ENCODE results near the gene ZNF487.
A peak's percentile ranks its signal among the peaks of the same experiment; 100 is the strongest.

ZNF487 gene

GRCh38 chr10:43396061-43396927, 40.6 kb upstream of the ZNF487 start:
- no peaks in the 10 kb centered on the region for H3K27me3 ChIP-seq (ENCODE audit: insufficient read depth, low read length, poor library complexity)
- H3K27ac ChIP-seq (ENCODE audit: low read length): peak overlapping the region; percentile 99
- no peak for TF ChIP-seq CTCF (IDR thresholded peaks at IDR 0.05; ENCODE audit: borderline replicate concordance, extremely low read depth, low read length, poor library complexity, severe bottlenecking)
- TF ChIP-seq EZH2 (IDR thresholded peaks at IDR 0.05; ENCODE audit: borderline replicate concordance, low read depth, low read length, severe bottlenecking): no peak
- peaks cover 99% of the 10 kb centered on the region for H3K79me2 ChIP-seq (ENCODE audit: insufficient read depth, low read length)
- H3K9ac ChIP-seq (ENCODE audit: low read depth, low read length): peak overlapping the region; percentile 98
- no peaks in the 10 kb centered on the region for H3K9me3 ChIP-seq (ENCODE audit: insufficient read depth, low read length, severe bottlenecking)
- peak overlapping the region; percentile 62 to 73 for H3K4me3 ChIP-seq (ENCODE audit: low read depth in 1 of 2, low read length in 2 of 2)
- H4K20me1 ChIP-seq (ENCODE audit: insufficient read depth, low read length): peaks cover 78% of the 10 kb centered on the region
- H3K4me1 ChIP-seq (ENCODE audit: insufficient read depth, low read length): peaks cover 77% of the 10 kb centered on the region
- H2AFZ ChIP-seq (ENCODE audit: low read depth, low read length): peak overlapping the region; percentile 34
- peak; percentile 67 for ATAC-seq (ENCODE audit: insufficient read depth, low read depth)
- peak overlapping the region; percentile 94 for H3K4me2 ChIP-seq (ENCODE audit: insufficient read depth, low read length)
- H3K36me3 ChIP-seq (ENCODE audit: insufficient read depth, low read length): peaks cover 74% of the 10 kb centered on the region
- peak; percentile 89 for DNase-seq

- Histone ChIP-seq H3K9ac (ENCODE audit: low read depth, low read length) (peak overlapping the region; percentile 98), H3K27ac (ENCODE audit: low read length) (peak overlapping the region; percentile 99), H3K4me1 (ENCODE audit: insufficient read depth, low read length) (peaks cover 78% of the 10 kb centered on the region), H3K9me3 (ENCODE audit: insufficient read depth, low read length, severe bottlenecking) (no peaks in the 10 kb centered on the region), H3K4me3 (ENCODE audit: low read depth in 1 of 2, low read length in 2 of 2) (peak overlapping the region; percentile 28 to 68), H2AFZ (ENCODE audit: low read depth, low read length) (peak overlapping the region; percentile 58), H4K20me1 (ENCODE audit: insufficient read depth, low read length) (peaks cover 77% of the 10 kb centered on the region), H3K4me2 (ENCODE audit: insufficient read depth, low read length) (peak overlapping the region; percentile 94), H3K36me3 (ENCODE audit: insufficient read depth, low read length) (peaks cover 73% of the 10 kb centered on the region), H3K27me3 (ENCODE audit: insufficient read depth, low read length, poor library complexity) (no peaks in the 10 kb centered on the region), H3K79me2 (ENCODE audit: insufficient read depth, low read length) (peaks cover 99% of the 10 kb centered on the region)
- ATAC-seq (ENCODE audit: insufficient read depth, low read depth): peak; percentile 80
- DNase-seq: peak; percentile 91
- no peak for TF ChIP-seq CTCF (IDR thresholded peaks at IDR 0.05; ENCODE audit: borderline replicate concordance, extremely low read depth, low read length, poor library complexity, severe bottlenecking)
- no peak for TF ChIP-seq EZH2 (IDR thresholded peaks at IDR 0.05; ENCODE audit: borderline replicate concordance, low read depth, low read length, severe bottlenecking)
Measured at GRCh38 chr10:43396928-43397624, 39.8 kb upstream of the ZNF487 start.

- Histone ChIP-seq H3K27me3 (ENCODE audit: insufficient read depth, low read length, poor library complexity) (no peaks in the 10 kb centered on the region), H3K27ac (ENCODE audit: low read length) (peak overlapping the region; percentile 99), H3K9me3 (ENCODE audit: insufficient read depth, low read length, severe bottlenecking) (no peaks in the 10 kb centered on the region), H3K36me3 (ENCODE audit: insufficient read depth, low read length) (peaks cover 73% of the 10 kb centered on the region), H3K9ac (ENCODE audit: low read depth, low read length) (peak overlapping the region; percentile 98), H4K20me1 (ENCODE audit: insufficient read depth, low read length) (peaks cover 78% of the 10 kb centered on the region), H3K4me2 (ENCODE audit: insufficient read depth, low read length) (peak overlapping the region; percentile 94), H3K4me3 (ENCODE audit: low read depth in 1 of 2, low read length in 2 of 2) (peak overlapping the region; percentile 28 to 68; a peak in 3 of 4 replicates), H3K4me1 (ENCODE audit: insufficient read depth, low read length) (peaks cover 85% of the 10 kb centered on the region), H3K79me2 (ENCODE audit: insufficient read depth, low read length) (peaks cover 99% of the 10 kb centered on the region), H2AFZ (ENCODE audit: low read depth, low read length) (no peak overlapping the region)
- no peak for DNase-seq
- no peak for TF ChIP-seq CTCF (IDR thresholded peaks at IDR 0.05; ENCODE audit: borderline replicate concordance, extremely low read depth, low read length, poor library complexity, severe bottlenecking)
- TF ChIP-seq EZH2 (IDR thresholded peaks at IDR 0.05; ENCODE audit: borderline replicate concordance, low read depth, low read length, severe bottlenecking): no peak
- ATAC-seq (ENCODE audit: insufficient read depth, low read depth): no peak
Measured at GRCh38 chr10:43398939-43399319, 38.0 kb upstream of the ZNF487 start.
